Keratinocyte (primary cell): ENCODE data around the gene LAPTM5. TPM values are rescaled to one million over a fixed set of nuclear protein-coding genes. Genes with fewer than 3 reads are reported as not detected.

Source experiments
- DNase-seq: peaks from one replicate; pipeline ENCODE4 v3.0.0-alpha.2; 2011; ENCODE audit warnings: low read depth, missing footprints, low spot score
- FAIRE-seq: peaks from 2 replicates; lab custom pipeline; 2011; peaks lifted over from hg19 to GRCh38; lab: Jason Lieb, UNC
- H2AFZ ChIP-seq: 2 replicates; pipeline ENCODE4 v1.6.0; 2012; ENCODE audit warnings: low read length, control low read depth, inconsistent platforms; ENCODE audit not compliant: control insufficient read depth
- H3K27ac ChIP-seq: 2 replicates; pipeline ENCODE4 v1.5.1; 2011; ENCODE audit warnings: low read length; ENCODE audit not compliant: control insufficient read depth, insufficient read depth
- H3K27me3 ChIP-seq: 3 replicates; pipeline ENCODE4 v1.6.0; 2011; ENCODE audit warnings: low read length; ENCODE audit not compliant: control insufficient read depth, insufficient read depth; ENCODE audit errors: extremely low read depth
- H3K36me3 ChIP-seq, 2 experiments: 2 replicates in 1 of 2; 3 replicates in 1 of 2; pipeline ENCODE4 v1.5.1; 2011; ENCODE audit warnings: low read length in 2 of 2, mild to moderate bottlenecking in 1 of 2; ENCODE audit not compliant: control insufficient read depth in 2 of 2, insufficient read depth in 2 of 2; ENCODE audit errors: extremely low read depth in 1 of 2
- H3K4me1 ChIP-seq: 3 replicates; pipeline ENCODE4 v1.5.1; 2011; ENCODE audit warnings: low read length; ENCODE audit not compliant: control insufficient read depth, insufficient read depth; ENCODE audit errors: extremely low read depth
- H3K4me2 ChIP-seq: 3 replicates; pipeline ENCODE4 v1.6.0; 2011; ENCODE audit warnings: low read depth, low read length; ENCODE audit not compliant: control insufficient read depth, insufficient read depth; ENCODE audit errors: extremely low read depth
- H3K4me3 ChIP-seq, 3 experiments: fragments of 200-600 bp in 1 of 3; sonication (generic) in 1 of 3; 2 replicates in 2 of 3; 3 replicates in 1 of 3; pipeline ENCODE4 v1.5.1; 2011 to 2016; ENCODE audit warnings: low read length in 3 of 3, mild to moderate bottlenecking in 3 of 3, control low read depth in 2 of 3, inconsistent platforms in 1 of 3, low read depth in 1 of 3, mixed read lengths in 1 of 3, mixed run types in 1 of 3, moderate library complexity in 1 of 3; ENCODE audit not compliant: control insufficient read depth in 2 of 3, insufficient read depth in 2 of 3; ENCODE audit errors: extremely low read depth in 1 of 3
- H3K79me2 ChIP-seq: 2 replicates; pipeline ENCODE4 v1.6.0; 2012; ENCODE audit warnings: low read length; ENCODE audit not compliant: control insufficient read depth, insufficient read depth
- H3K9ac ChIP-seq: 3 replicates; pipeline ENCODE4 v1.6.0; 2011; ENCODE audit warnings: low read length; ENCODE audit not compliant: control insufficient read depth, insufficient read depth; ENCODE audit errors: extremely low read depth
- H3K9me1 ChIP-seq: 3 replicates; pipeline ENCODE4 v1.6.0; 2011; ENCODE audit warnings: low read length; ENCODE audit not compliant: control insufficient read depth, insufficient read depth; ENCODE audit errors: extremely low read depth
- H3K9me3 ChIP-seq: 2 replicates; pipeline ENCODE4 v1.5.1; 2012; ENCODE audit warnings: low read depth, low read length; ENCODE audit not compliant: control insufficient read depth
- H4K20me1 ChIP-seq: 3 replicates; pipeline ENCODE4 v1.6.0; 2011; ENCODE audit warnings: low read length; ENCODE audit not compliant: control insufficient read depth, insufficient read depth; ENCODE audit errors: extremely low read depth
- CTCF ChIP-seq, 3 experiments: IDR thresholded peaks in 1 of 3; conservative IDR thresholded peaks in 1 of 3; optimal IDR thresholded peaks in 1 of 3; 2 replicates in 2 of 3; 3 replicates in 1 of 3; pipeline versions ENCODE3 to v1.5.1; 2011; ENCODE audit warnings: low read length in 3 of 3, mild to moderate bottlenecking in 3 of 3, moderate library complexity in 2 of 3, control low read depth in 1 of 3, inconsistent platforms in 1 of 3; ENCODE audit not compliant: insufficient read depth in 2 of 3; ENCODE audit errors: extremely low read depth in 1 of 3
- EZH2 ChIP-seq: IDR thresholded peaks from one replicate; pipeline ENCODE4 v1.6.1; 2012; ENCODE audit warnings: inconsistent platforms, mild to moderate bottlenecking, low read length, moderate library complexity
- dilution Hi-C: fragments of 300-500 bp; cut with MboI; formaldehyde crosslinking; loops from one replicate; pipeline ENCODE4 v1.7.0; 2020; ENCODE audit warnings: low sequenced_read_pairs; ENCODE audit not compliant: extremely low pct_ligation_motif_present
- polyA plus RNA-seq, 5 experiments: library from polyadenylated mRNA; depleted of rRNA in 3 of 5; stranded (reverse) in 3 of 5; stranded (forward) in 1 of 5; unstranded in 1 of 5; fragments of >200 nt; gene quantifications; 1 replicate in 1 of 5; 2 replicates in 3 of 5; 3 replicates in 1 of 5; pipeline versions ENCODE4 v1.2.1 to v1.2.3, GENCODE V29; 2011 to 2012; ENCODE audit warnings: missing spikeins in 2 of 5, low read depth in 1 of 5, low replicate concordance in 1 of 5

The LAPTM5 gene
- polyA plus RNA-seq, 1 donor (not counting 4 experiments of a cell fraction or from before 2014, with no cell fraction given): 0.18 TPM

- H3K27me3 ChIP-seq: peaks cover 3% of the 10 kb centered on the region
- no peaks in the 10 kb centered on the region for H3K36me3 ChIP-seq
- dilution Hi-C loops: no loop called here
- TF ChIP-seq CTCF (optimal IDR thresholded peaks at IDR 0.05 in 1 of 3, IDR thresholded peaks at IDR 0.05 in 1 of 3, conservative IDR thresholded peaks at IDR 0.05 in 1 of 3; ENCODE audit: extremely low read depth in 1 of 3, insufficient read depth in 2 of 3, low read length in 3 of 3): no peak
- TF ChIP-seq EZH2: no peak
- H3K79me2 ChIP-seq: no peaks in the 10 kb centered on the region
- H4K20me1 ChIP-seq: no peaks in the 10 kb centered on the region
- DNase-seq (no peak), FAIRE-seq (no peak)
- H2AFZ ChIP-seq: no peak overlapping the region
- H3K9me3 ChIP-seq: no peaks in the 10 kb centered on the region
- no peak overlapping the region for H3K27ac ChIP-seq
- no peak overlapping the region for H3K9ac ChIP-seq
- H3K4me3 ChIP-seq: no peak overlapping the region
- H3K4me1 ChIP-seq: peaks cover 19% of the 10 kb centered on the region
- H3K9me1 ChIP-seq: no peaks in the 10 kb centered on the region
- no peak overlapping the region for H3K4me2 ChIP-seq
Measured at GRCh38 chr1:30785181-30785580, 27.6 kb upstream of the LAPTM5 start.

GRCh38 chr1:30783256-30783915 lies 25.8 kb upstream of the LAPTM5 start:
- Histone ChIP-seq H3K4me3 (no peak overlapping the region), H3K79me2 (no peaks in the 10 kb centered on the region), H3K4me1 (peaks cover 16% of the 10 kb centered on the region), H3K9ac (no peak overlapping the region), H3K9me1 (no peaks in the 10 kb centered on the region), H3K27me3 (peaks cover 3% of the 10 kb centered on the region), H3K36me3 (no peaks in the 10 kb centered on the region), H3K27ac (no peak overlapping the region), H4K20me1 (no peaks in the 10 kb centered on the region), H3K4me2 (no peak overlapping the region), H2AFZ (no peak overlapping the region), H3K9me3 (no peaks in the 10 kb centered on the region)
- dilution Hi-C loops: no loop called here
- no peak for DNase-seq
- TF ChIP-seq CTCF (optimal IDR thresholded peaks at IDR 0.05 in 1 of 3, IDR thresholded peaks at IDR 0.05 in 1 of 3, conservative IDR thresholded peaks at IDR 0.05 in 1 of 3; ENCODE audit: extremely low read depth in 1 of 3, insufficient read depth in 2 of 3, low read length in 3 of 3) (no peak), EZH2 (no peak)
- FAIRE-seq: no peak
